SK-N-MC (cell line): ENCODE results near the gene LINC00237.

Experiments used
- DNase-seq: peaks from one replicate; pipeline ENCODE4 v3.0.0-alpha.2; 2011; ENCODE audit warnings: low read depth, low spot score
- H3K27ac ChIP-seq: fragments of 200-600 bp; sonication (generic); 2 replicates; pipeline ENCODE4 v1.5.1; 2016; ENCODE audit warnings: mixed run types
- H3K36me3 ChIP-seq: fragments of 200-600 bp; sonication (generic); 2 replicates; pipeline ENCODE4 v1.6.1; 2017; ENCODE audit warnings: antibody characterized with exemption, low read length, mixed read lengths; ENCODE audit not compliant: insufficient read depth
- H3K4me3 ChIP-seq: fragments of 200-600 bp; sonication (generic); 2 replicates; pipeline ENCODE4 v1.5.1; 2016
- H3K9ac ChIP-seq: fragments of 200-600 bp; sonication (generic); 2 replicates; pipeline ENCODE4 v1.8.0; 2017; ENCODE audit warnings: mixed run types, mixed read lengths; ENCODE audit not compliant: insufficient read length
- H3K9me3 ChIP-seq: fragments of 200-600 bp; sonication (generic); 2 replicates; pipeline ENCODE4 v1.6.1; 2017; ENCODE audit warnings: low read depth, mild to moderate bottlenecking, antibody characterized with exemption, low read length, moderate library complexity, mixed read lengths
- EZH2 ChIP-seq: fragments of 200-600 bp; sonication (generic); IDR thresholded peaks from one replicate; pipeline ENCODE4 v1.6.1; 2017; ENCODE audit warnings: antibody characterized with exemption
- FOXP2 ChIP-seq: optimal IDR thresholded peaks from 2 replicates; pipeline ENCODE3; 2011; ENCODE audit warnings: mild to moderate bottlenecking, moderate library complexity; ENCODE audit not compliant: insufficient read depth; ENCODE audit errors: extremely low read length, control extremely low read depth
- POLR2AphosphoS5 ChIP-seq: IDR thresholded peaks from 2 replicates; pipeline ENCODE4 v1.6.1; 2012; ENCODE audit warnings: mild to moderate bottlenecking, low read depth, low read length, borderline replicate concordance

The LINC00237 gene

DNA sequence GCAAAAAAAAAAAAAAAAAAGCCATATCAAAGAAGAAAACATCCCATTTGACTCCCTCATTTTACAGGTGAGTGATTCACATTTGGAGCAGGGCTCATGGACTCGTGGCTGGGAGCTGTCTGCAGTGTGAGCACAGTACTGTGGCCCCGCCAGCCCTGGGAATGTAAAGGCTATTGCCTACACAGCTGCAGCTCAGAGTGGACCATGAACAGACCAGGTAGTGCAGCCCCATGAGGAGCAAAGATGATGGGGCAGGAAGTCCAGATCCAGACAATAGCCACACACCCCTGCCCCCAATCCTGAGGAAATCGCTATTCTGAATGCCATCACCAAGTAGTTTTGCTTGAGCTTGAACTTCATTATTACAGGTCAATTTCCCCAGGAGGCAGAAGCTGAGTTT is 55.4 kb downstream of the LINC00237 start:
- no peak overlapping the region for H3K4me3 ChIP-seq
- TF ChIP-seq FOXP2 (no peak), EZH2 (no peak), POLR2AphosphoS5 (no peak)
- no peak overlapping the region for H3K27ac ChIP-seq
- H3K36me3 ChIP-seq, result no peaks in the 10 kb centered on the region
- H3K9me3 ChIP-seq, result no peaks in the 10 kb centered on the region
- no peak for DNase-seq
- H3K9ac ChIP-seq, result no peak overlapping the region

DNA sequence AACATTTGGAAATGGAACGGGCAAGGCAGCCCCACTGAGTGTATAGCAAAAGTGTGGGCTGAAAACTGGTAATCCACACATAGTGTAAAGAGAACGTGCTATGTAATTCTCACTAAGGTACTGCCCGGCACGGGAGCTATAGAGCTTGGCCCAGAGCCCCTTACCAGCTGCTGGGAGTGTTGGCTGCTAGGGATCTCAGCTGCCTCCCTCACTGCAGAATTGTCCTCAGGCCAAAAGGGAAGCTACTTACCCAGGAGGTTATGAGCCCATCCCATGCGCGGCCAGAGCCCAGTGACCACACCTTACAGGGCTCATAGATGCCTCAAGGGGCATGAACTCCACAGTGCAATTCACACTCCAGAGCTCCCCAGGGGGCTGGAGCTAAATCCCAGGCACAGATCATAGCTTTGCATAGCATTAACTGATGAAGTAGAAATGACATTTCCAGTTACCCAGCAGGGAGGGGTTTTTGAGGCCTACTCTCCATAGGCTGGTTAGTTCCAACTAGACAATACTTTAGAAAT is 56.8 kb downstream of the LINC00237 start:
- DNase-seq, result no peak
- H3K4me3 ChIP-seq, result no peak overlapping the region
- H3K9me3 ChIP-seq, result no peaks in the 10 kb centered on the region
- H3K27ac ChIP-seq, result no peak overlapping the region
- TF ChIP-seq FOXP2 (no peak), EZH2 (no peak), POLR2AphosphoS5 (no peak)
- no peak overlapping the region for H3K9ac ChIP-seq
- H3K36me3 ChIP-seq, result no peaks in the 10 kb centered on the region

GRCh38 chr20:21048841-21049273 is 57.3 kb downstream of the LINC00237 start:
- no peak overlapping the region for H3K9ac ChIP-seq
- no peaks in the 10 kb centered on the region for H3K36me3 ChIP-seq
- no peak overlapping the region for H3K27ac ChIP-seq
- no peaks in the 10 kb centered on the region for H3K9me3 ChIP-seq
- no peak for DNase-seq
- no peak for TF ChIP-seq POLR2AphosphoS5
- no peak for TF ChIP-seq EZH2
- no peak for TF ChIP-seq FOXP2
- H3K4me3 ChIP-seq, result no peak overlapping the region

- no peaks in the 10 kb centered on the region for H3K36me3 ChIP-seq
- DNase-seq, result no peak
- no peak overlapping the region for H3K4me3 ChIP-seq
- H3K9me3 ChIP-seq, result no peaks in the 10 kb centered on the region
- TF ChIP-seq EZH2, result no peak
- TF ChIP-seq FOXP2, result no peak
- no peak for TF ChIP-seq POLR2AphosphoS5
- no peak overlapping the region for H3K27ac ChIP-seq
- no peak overlapping the region for H3K9ac ChIP-seq
These were observed 58.2 kb downstream of the LINC00237 start for GRCh38 chr20:21047981-21048380.

DNA sequence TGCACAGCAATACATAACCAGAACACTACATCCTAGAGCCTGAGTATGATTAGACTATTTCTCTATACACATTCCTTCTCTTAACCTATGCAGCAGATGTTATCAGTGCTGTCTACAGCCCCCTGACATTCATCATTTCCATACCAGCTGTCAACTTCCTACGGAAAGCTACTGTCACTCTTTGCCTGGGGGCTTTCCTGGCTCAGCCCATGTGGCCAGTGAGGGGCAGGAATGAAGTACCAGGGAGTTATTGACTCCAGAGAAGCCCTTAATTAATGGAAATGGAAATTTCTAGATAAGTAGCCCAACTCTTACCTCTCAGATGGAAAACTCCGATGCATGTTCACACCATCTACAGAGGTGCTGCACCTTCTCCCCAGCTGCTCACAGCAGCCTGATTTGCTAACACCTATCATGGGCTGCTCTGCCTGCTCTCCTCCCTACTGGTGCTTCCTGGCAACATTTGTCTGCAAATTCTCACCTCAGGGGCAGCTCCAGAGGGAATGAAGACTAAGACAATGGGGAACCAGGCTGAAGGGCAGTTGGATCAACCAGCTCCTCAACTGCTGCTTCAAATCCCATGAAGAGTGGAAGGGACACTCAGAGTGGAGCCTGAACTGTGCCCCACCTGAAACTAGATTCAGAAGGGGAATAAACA is 59.6 kb downstream of the LINC00237 start:
- no peaks in the 10 kb centered on the region for H3K9me3 ChIP-seq
- H3K36me3 ChIP-seq, result no peaks in the 10 kb centered on the region
- DNase-seq, result no peak
- TF ChIP-seq EZH2 (no peak), POLR2AphosphoS5 (no peak), FOXP2 (no peak)
- no peak overlapping the region for H3K4me3 ChIP-seq
- no peak overlapping the region for H3K27ac ChIP-seq
- H3K9ac ChIP-seq, result no peak overlapping the region
